Large intestine (tissue), 3 donors: ENCODE results near the gene TAMM41. TPM values are rescaled to one million over a fixed set of nuclear protein-coding genes. Genes with fewer than 3 reads are reported as not detected.

Experiments
- DNase-seq, 2 donors: peaks; one replicate each; pipeline versions ENCODE4 v3.0.0 to v3.0.0-alpha.2; 2013
- H3K27ac ChIP-seq: one replicate; pipeline ENCODE4 v1.5.1; 2013; ENCODE audit warnings: low read length
- H3K27me3 ChIP-seq: 2 replicates; pipeline ENCODE4 v1.6.1; 2013; ENCODE audit warnings: low read length; ENCODE audit not compliant: control insufficient read depth, insufficient read depth
- H3K36me3 ChIP-seq: 2 replicates; pipeline ENCODE4 v1.6.1; 2013; ENCODE audit warnings: low read length; ENCODE audit not compliant: control insufficient read depth, insufficient read depth
- H3K4me1 ChIP-seq: one replicate; pipeline ENCODE4 v1.6.1; 2013; ENCODE audit warnings: low read length; ENCODE audit not compliant: control insufficient read depth, insufficient read depth
- H3K4me3 ChIP-seq: one replicate; pipeline ENCODE4 v1.5.1; 2013; ENCODE audit warnings: low read length
- H3K9me3 ChIP-seq: one replicate; pipeline ENCODE4 v1.6.1; 2013; ENCODE audit warnings: mild to moderate bottlenecking, low read depth, low read length, moderate library complexity; ENCODE audit not compliant: control insufficient read depth
- WGBS: methylation state at CpG from one replicate; pipeline ENCODE4 v1.1.5; 2013; ENCODE audit warnings: low lambda C conversion rate; ENCODE audit not compliant: insufficient coverage; 5-methylcytosine and 5-hydroxymethylcytosine counted together
- polyA plus RNA-seq: library from polyadenylated mRNA; unstranded; fragments of 120-200 nt; gene quantifications from one replicate; pipeline ENCODE4 v1.2.1, GENCODE V29; 2013

The TAMM41 gene
- polyA plus RNA-seq, 1 donor, result 17.2 TPM

- no CpG with 5 or more reads among the region's 5 CpGs for WGBS
- Histone ChIP-seq H3K4me1 (peaks cover 8% of the 10 kb centered on the region), H3K4me3 (peak overlapping the region; percentile 90), H3K27me3 (no peaks in the 10 kb centered on the region), H3K9me3 (no peaks in the 10 kb centered on the region), H3K36me3 (peaks cover 28% of the 10 kb centered on the region), H3K27ac (peak overlapping the region; percentile 88)
- DNase-seq, result peak in 1 of 2 donors; percentile 71
Measured at GRCh38 chr3:11845651-11846050, 1.0 kb downstream of the TAMM41 start.

- Histone ChIP-seq H3K9me3 (no peaks in the 10 kb centered on the region), H3K4me3 (no peak overlapping the region), H3K4me1 (peaks cover 8% of the 10 kb centered on the region), H3K36me3 (peaks cover 35% of the 10 kb centered on the region), H3K27ac (no peak overlapping the region), H3K27me3 (no peaks in the 10 kb centered on the region)
- DNase-seq, result no peak
- WGBS, result 100% methylated on average over 2 of the region's 5 CpGs
Measured at GRCh38 chr3:11844891-11845290, 1.8 kb downstream of the TAMM41 start.

GRCh38 chr3:11835028-11835639 is 11.6 kb downstream of the TAMM41 start:
- no peak for DNase-seq
- Histone ChIP-seq H3K27me3 (no peaks in the 10 kb centered on the region), H3K36me3 (peaks cover 66% of the 10 kb centered on the region), H3K4me3 (no peak overlapping the region), H3K9me3 (no peaks in the 10 kb centered on the region), H3K4me1 (no peaks in the 10 kb centered on the region), H3K27ac (no peak overlapping the region)

- DNase-seq, result no peak
- 60% methylated on average over 2 of the region's 9 CpGs for WGBS
- H3K27ac ChIP-seq, result no peak overlapping the region
Measured at GRCh38 chr3:11832981-11833905, 13.4 kb downstream of the TAMM41 start.

GRCh38 chr3:11829416-11829815 is 17.3 kb downstream of the TAMM41 start:
- no CpG with 5 or more reads among the region's 7 CpGs for WGBS
- Histone ChIP-seq H3K27me3 (no peaks in the 10 kb centered on the region), H3K4me1 (no peaks in the 10 kb centered on the region), H3K27ac (no peak overlapping the region), H3K4me3 (no peak overlapping the region), H3K9me3 (no peaks in the 10 kb centered on the region), H3K36me3 (peaks cover 80% of the 10 kb centered on the region)
- no peak for DNase-seq

More at GRCh38 chr3:11832981-11833905, 13.4 kb downstream of the TAMM41 start:
- no peaks in the 10 kb centered on the region for H3K4me1 ChIP-seq
- H3K9me3 ChIP-seq, result no peaks in the 10 kb centered on the region
- no peak overlapping the region for H3K4me3 ChIP-seq
- no peaks in the 10 kb centered on the region for H3K27me3 ChIP-seq
- H3K36me3 ChIP-seq, result peaks cover 64% of the 10 kb centered on the region

- Histone ChIP-seq H3K27ac (no peak overlapping the region), H3K27me3 (no peaks in the 10 kb centered on the region), H3K4me1 (no peaks in the 10 kb centered on the region), H3K9me3 (no peaks in the 10 kb centered on the region), H3K4me3 (no peak overlapping the region), H3K36me3 (peaks cover 62% of the 10 kb centered on the region)
- no peak for DNase-seq
- WGBS, result no CpG with 5 or more reads among the region's 1 CpG
Measured at GRCh38 chr3:11826628-11827265, 19.9 kb downstream of the TAMM41 start.

GRCh38 chr3:11825301-11825700 is 21.4 kb downstream of the TAMM41 start:
- Histone ChIP-seq H3K27ac (no peak overlapping the region), H3K4me3 (no peak overlapping the region), H3K27me3 (no peaks in the 10 kb centered on the region), H3K9me3 (no peaks in the 10 kb centered on the region), H3K4me1 (no peaks in the 10 kb centered on the region), H3K36me3 (peaks cover 61% of the 10 kb centered on the region)
- no CpG with 5 or more reads among the region's 5 CpGs for WGBS
- DNase-seq, result no peak

DNA sequence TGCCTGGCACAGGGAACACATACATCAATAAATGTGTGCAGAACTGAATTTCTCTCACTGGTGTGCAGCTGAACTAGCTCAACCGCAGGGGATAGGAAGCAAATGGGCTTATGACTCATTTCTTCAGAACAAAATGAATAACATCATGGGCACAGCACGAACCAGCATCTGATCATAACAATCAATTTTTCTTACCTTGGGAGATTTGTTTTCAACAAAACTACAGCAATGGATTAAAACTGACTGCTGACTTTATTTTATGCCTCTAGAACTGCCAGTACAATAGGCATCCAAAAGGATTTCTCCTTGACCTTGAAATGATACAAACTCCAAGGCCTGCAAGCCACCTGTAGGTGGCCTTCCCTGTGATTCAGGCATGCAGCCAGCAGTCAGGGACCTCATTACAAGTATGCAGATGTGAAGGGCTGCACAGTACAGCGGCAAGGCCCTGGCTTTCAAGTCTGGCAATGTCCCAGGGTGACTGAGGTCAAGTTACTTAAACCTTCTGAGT is 26.1 kb downstream of the TAMM41 start:
- peaks cover 37% of the 10 kb centered on the region for H3K36me3 ChIP-seq
- no peak for DNase-seq
- WGBS, result 80% methylated on average over 1 of the region's 3 CpGs
- no peak overlapping the region for H3K27ac ChIP-seq
- H3K27me3 ChIP-seq, result no peaks in the 10 kb centered on the region
- no peak overlapping the region for H3K4me3 ChIP-seq
- H3K4me1 ChIP-seq, result no peaks in the 10 kb centered on the region
- H3K9me3 ChIP-seq, result no peaks in the 10 kb centered on the region

DNA sequence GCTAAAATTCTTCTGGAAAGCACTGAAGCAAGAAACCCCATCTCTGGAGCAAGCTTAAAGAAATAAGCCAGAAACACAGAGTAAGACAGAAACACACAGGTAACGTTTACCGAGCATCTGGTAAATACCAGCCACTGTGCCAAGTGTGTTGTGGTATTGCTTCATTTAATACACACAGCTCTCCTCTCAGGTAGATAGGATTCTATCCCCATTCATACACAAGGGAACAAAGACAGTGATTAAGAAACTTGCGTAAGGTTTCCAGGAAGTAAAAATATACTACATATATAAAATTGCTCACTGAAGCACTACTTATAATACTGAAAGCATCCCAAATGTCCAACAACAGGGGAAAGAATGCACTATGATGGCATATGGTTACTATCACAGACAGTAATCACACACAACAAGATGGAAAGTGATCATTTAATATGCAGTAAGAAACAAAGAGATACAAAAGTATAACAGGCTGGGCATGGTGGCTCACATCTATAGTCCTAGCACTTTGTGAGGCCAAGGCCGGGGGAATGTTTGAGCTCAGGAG is 27.5 kb downstream of the TAMM41 start:
- peaks cover 29% of the 10 kb centered on the region for H3K36me3 ChIP-seq
- WGBS, result 100% methylated on average over 1 of the region's 4 CpGs

GRCh38 chr3:11818033-11818432 is 28.7 kb downstream of the TAMM41 start:
- Histone ChIP-seq H3K27ac (no peak overlapping the region), H3K9me3 (no peaks in the 10 kb centered on the region), H3K27me3 (no peaks in the 10 kb centered on the region), H3K4me1 (no peaks in the 10 kb centered on the region), H3K36me3 (peaks cover 31% of the 10 kb centered on the region), H3K4me3 (no peak overlapping the region)
- no CpG with 5 or more reads among the region's 5 CpGs for WGBS
- no peak for DNase-seq

More for the DNA sequence above, 27.5 kb downstream of the TAMM41 start:
- Histone ChIP-seq H3K4me1 (no peaks in the 10 kb centered on the region), H3K27ac (no peak overlapping the region), H3K9me3 (no peaks in the 10 kb centered on the region), H3K4me3 (no peak overlapping the region), H3K27me3 (no peaks in the 10 kb centered on the region)
- DNase-seq, result no peak
